Hematopoietic multipotent progenitor cell treated with erythropoietin and hydrocortisone succinate and interleukin-3 and kit ligand, for 15 days (in vitro differentiated cells): ENCODE results near the gene FHAD1.

Experiments used
- DNase-seq: peaks from one replicate; pipeline ENCODE4 v3.0.0-alpha.2; 2015; ENCODE audit warnings: low spot score

Gene FHAD1

DNA sequence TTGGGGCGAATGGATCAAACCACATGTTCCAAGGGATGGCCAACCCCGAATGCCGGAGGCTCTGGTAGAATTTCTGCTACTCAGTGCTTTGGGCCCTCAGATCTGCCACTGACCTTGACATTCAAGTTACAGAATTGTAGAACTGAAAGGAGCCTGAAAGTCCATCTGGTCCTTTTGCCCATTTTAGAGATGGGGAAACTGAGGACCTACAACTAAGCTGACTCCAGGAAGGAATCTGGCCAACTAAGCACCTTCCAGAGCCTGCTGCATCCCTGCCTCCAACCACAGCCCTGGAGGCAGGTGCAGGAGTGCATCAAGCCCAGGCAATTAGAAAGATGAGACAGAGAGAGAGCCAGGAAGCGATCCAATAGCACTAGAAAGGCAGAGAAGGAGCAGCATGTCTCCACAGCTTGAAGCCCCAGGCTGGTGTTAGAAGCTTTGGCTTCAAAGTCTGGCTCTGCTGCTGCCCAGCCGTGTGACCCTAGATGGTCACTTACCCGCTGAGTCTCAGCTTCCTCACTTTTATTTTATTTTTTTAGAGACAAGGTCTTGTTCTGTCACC, 189.9 kb downstream of the FHAD1 start:
- DNase-seq: no peak

DNA sequence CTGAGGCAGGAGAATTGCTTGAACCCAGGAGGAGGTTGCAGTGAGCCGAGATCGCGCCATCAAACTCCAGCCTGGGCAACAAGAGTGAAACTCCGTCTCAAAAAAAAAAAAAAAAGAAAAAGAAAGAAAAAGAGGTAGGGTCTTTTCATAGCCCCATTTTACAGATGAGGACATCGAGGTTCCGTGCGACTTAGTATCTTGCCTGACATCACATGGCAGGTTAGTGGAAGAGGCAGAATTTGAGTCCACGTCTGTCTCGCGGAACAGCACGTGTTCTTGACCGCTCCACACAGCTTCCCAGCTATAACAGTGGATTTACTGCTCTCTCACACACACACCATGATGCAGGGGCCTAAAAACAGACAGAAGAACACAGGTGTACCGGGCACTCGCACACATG, 192.3 kb downstream of the FHAD1 start:
- no peak for DNase-seq

DNA sequence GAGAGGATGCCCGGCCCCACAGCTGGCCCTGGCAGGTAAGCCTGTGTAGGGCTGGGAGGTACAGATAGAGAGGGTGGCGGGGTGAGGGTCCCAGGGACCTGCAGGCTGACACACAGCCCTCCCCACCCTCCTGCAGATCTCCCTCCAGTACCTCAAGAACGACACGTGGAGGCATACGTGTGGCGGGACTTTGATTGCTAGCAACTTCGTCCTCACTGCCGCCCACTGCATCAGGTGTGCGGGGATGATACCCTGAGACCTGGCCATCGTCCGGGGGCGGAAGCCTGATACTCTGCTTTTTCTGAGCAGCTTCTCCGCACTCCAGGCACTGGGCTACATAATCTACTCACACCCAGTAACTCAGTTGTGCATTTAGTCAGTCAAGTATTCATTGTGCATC, 193.3 kb downstream of the FHAD1 start:
- no peak for DNase-seq

DNA sequence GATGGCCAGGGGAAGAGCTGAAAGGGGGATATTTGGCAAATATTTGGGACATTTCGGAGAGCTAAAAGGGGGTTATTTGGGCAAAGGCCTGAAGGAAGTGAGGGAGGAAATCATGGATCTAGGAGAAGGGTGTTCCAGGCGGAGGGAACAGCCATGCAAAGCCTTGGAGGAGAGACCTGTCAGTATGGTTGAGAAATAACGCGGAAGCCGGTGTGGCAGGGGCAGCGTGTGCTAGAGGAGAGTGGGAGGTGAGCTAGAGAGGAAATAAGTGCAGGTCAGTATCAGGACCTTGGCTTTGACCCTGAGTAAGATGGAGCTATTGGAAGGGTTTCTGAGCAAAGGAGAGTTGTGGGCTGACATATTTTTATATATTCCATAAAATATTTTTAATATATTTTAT, 194.2 kb downstream of the FHAD1 start:
- DNase-seq: no peak

DNA sequence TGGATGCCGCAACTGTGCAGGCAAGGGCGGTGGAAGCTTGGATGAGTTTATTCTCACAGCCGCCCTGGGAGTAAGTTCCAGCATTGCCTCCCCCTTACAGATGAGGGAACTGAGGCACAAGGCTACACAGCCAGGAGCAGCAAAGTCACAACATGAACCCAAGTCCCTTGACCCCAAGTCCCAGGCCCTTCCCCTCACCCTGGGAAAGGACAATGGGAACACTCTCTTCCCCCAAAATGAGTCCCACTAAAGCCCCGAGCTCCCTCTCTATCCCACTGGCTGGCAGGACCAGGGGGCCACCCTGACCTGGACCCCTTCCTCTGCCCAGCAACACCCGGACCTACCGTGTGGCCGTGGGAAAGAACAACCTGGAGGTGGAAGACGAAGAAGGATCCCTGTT, 195.1 kb downstream of the FHAD1 start:
- no peak for DNase-seq

DNA sequence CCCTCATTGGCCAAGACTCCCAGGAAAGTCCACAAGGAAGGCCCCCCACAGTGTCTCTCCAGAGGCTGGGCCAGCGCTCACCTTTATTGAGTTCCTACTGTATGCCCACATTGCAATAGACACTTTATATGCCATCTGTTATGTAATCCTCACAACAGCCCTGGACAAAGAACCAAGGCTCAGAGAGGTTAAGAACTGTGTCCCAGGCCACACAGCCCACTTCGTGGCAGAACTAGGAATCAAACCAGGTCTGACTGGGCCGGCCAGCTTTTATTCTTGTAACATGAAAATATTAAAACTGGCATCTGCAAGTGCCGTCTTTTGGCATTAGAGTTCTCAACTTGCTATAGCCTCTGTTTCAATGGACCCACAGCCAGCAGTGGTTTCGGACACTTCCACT, 195.7 kb downstream of the FHAD1 start:
- DNase-seq: no peak

DNA sequence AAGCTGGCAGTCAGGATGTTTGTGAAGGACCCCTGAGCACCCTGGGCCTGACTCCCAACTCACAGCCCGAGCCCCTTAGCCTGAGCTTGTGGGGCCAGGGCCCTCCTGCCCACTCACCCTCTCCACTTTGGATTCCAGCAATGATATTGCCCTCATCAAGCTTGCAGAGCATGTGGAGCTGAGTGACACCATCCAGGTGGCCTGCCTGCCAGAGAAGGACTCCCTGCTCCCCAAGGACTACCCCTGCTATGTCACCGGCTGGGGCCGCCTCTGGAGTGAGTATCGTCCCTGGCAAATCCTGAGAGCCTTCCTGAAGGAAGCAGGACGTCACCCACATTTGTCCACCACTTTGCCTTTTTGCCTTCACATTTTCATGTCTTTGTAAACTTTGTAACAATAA, 196.3 kb downstream of the FHAD1 start:
- no peak for DNase-seq

DNA sequence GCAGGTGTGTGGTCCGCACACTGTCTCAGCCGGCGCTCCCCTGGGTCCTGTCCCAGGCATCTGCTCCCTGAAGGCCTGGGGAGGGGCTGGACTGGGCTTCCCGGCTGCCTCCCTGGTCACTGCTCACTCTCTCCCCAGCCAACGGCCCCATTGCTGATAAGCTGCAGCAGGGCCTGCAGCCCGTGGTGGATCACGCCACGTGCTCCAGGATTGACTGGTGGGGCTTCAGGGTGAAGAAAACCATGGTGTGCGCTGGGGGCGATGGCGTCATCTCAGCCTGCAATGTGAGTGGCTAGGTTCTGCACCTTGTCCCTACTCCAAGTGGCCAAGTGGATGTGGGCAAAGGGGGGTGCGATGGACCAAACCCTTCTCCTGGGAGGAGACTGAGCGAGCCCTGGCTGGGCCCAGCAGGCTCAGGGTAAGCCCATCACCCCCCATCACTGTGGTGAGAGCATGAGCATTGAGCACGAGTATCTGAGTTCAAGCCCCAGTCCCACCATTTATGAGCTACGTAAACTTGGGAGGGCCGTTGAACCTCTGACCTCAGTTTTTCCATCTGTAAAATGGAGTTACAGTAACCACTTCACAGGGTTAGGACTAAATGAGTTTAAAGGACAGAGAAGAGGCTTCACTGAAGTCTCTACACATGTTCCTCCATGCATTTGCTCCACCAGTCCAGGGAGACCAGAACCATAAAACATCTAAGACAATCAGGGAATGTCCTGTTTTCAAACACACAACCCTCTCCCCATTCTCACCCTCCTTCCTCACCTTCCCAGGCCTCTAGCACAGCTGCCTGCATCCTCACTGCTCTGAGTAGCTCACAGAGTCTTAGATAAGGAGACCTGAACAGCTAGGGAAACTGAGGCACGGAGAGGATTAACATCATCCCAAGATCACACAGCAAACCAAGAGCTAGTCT, 197.7 kb downstream of the FHAD1 start:
- no peak for DNase-seq

DNA sequence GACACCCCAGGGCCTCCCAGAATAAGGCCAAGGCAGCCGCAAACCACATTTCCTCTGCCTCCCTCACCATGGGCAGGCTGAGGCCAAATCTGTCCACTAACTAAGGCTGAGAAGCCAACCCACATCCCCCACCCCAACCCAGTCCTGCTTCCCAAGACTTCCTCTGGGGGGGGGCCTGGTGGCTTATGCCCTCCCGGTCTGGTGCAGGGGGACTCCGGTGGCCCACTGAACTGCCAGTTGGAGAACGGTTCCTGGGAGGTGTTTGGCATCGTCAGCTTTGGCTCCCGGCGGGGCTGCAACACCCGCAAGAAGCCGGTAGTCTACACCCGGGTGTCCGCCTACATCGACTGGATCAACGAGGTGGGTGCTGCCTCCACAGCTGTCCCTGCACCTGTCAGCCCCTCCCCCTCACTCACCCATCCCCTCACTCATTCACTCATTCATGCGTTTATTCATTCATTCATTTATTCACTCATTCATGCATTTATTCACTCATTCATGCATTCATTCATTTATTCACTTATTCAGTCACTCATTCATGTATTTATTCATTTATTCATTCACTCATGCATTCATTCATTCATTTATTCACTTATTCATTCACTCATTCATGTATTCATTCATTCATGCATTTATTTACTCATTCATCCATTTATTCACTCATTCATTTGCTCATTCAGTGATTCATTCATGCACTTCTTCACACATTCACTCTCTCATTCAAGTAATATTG, 198.5 kb downstream of the FHAD1 start:
- DNase-seq: no peak

DNA sequence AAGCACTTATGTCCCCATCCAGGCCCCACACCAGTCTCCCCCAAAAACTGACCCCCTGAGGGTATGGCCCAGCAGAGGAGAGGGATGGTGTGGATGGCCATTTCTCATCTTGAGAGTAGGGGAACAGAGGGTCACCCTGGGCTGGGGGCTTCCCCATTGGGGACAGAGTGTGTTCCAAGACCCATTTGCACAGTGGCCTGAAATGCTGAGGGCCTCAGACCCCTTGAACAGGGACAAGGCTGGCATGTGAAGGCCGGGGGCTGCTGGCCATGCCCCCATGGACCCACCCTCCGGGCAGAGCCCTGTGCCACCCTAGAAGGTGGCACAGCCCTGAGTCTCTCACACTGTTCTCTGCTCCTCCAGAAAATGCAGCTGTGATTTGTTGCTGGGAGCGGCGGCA, 199.2 kb downstream of the FHAD1 start:
- DNase-seq: no peak
